NB4 (cell line): ENCODE results near the gene TCHH.

Source experiments
- MAX ChIP-seq: IDR thresholded peaks from 2 replicates; pipeline ENCODE4 v1.6.1; 2011; ENCODE audit warnings: low read depth, low read length
- POLR2A ChIP-seq: IDR thresholded peaks from 2 replicates; pipeline ENCODE4 v1.6.1; 2011; ENCODE audit warnings: mild to moderate bottlenecking; ENCODE audit not compliant: insufficient read length; ENCODE audit errors: extremely low read depth
- TF ChIP-seq, protein P1 (sequence below): IDR thresholded peaks from one replicate; pipeline ENCODE4 v1.5.1; 2012; ENCODE audit warnings: low read depth, low read length

DNA sequence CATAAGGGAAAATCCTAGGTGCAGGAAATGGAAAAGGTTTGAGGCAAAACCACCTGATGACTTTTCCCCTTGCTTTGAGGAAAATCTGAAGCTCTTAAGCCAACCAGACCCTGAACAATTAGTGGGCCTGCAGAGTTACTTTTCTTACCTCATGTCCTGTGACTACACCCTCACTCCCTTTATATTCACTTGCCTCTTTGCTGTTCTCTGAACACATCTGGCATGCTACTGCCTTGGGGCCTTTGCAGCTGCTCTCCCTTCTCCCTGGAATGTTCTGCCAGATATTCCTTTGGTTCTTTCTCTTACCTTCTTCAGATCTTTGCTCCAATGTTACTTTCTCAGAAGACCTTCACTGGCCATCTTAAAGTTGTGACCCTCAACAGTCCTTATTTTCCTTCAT lies 22.0 kb upstream of the TCHH start:
- TF ChIP-seq MAX (no peak), POLR2A (no peak)
- TF ChIP-seq, protein P1, sequence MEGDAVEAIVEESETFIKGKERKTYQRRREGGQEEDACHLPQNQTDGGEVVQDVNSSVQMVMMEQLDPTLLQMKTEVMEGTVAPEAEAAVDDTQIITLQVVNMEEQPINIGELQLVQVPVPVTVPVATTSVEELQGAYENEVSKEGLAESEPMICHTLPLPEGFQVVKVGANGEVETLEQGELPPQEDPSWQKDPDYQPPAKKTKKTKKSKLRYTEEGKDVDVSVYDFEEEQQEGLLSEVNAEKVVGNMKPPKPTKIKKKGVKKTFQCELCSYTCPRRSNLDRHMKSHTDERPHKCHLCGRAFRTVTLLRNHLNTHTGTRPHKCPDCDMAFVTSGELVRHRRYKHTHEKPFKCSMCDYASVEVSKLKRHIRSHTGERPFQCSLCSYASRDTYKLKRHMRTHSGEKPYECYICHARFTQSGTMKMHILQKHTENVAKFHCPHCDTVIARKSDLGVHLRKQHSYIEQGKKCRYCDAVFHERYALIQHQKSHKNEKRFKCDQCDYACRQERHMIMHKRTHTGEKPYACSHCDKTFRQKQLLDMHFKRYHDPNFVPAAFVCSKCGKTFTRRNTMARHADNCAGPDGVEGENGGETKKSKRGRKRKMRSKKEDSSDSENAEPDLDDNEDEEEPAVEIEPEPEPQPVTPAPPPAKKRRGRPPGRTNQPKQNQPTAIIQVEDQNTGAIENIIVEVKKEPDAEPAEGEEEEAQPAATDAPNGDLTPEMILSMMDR: no peak
